ENCODE measurements around the gene GPRIN3. TPM values are rescaled to one million over a fixed set of nuclear protein-coding genes. Genes with fewer than 3 reads are reported as not detected.

The GPRIN3 gene
- total RNA-seq, 3 donors from 2014 or later: 6.0 to 23.8 (median 23.7) TPM

- H3K4me3 ChIP-seq: no peak overlapping the region
- DNase-seq (no peak), ATAC-seq (no peak)
- TF ChIP-seq CTCF (IDR thresholded peaks at IDR 0.05): no peak
- intact Hi-C loops (cut with DNase I, micrococcal nuclease): loop anchor here in 1 of 2 donors (10.0 kb wide), 1 partner anchor 47 kb away; no protein-coding TSS in a partner anchor
- H3K36me3 ChIP-seq (ENCODE audit: low read depth): no peaks in the 10 kb centered on the region
- H3K9me3 ChIP-seq: no peaks in the 10 kb centered on the region
- peaks cover 44% of the 10 kb centered on the region for H3K4me1 ChIP-seq (ENCODE audit: low read depth)
Observed at GRCh38 chr4:89301902-89302301, 5.7 kb downstream of the GPRIN3 start.

GRCh38 chr4:89301003-89301402 lies 6.6 kb downstream of the GPRIN3 start:
- no peak for TF ChIP-seq CTCF (IDR thresholded peaks at IDR 0.05)

GRCh38 chr4:89300499-89300898 lies 7.1 kb downstream of the GPRIN3 start:
- Histone ChIP-seq H3K4me3 (no peak overlapping the region), H3K4me1 (ENCODE audit: low read depth) (peaks cover 53% of the 10 kb centered on the region), H3K9me3 (no peaks in the 10 kb centered on the region), H3K36me3 (ENCODE audit: low read depth) (no peaks in the 10 kb centered on the region)
- no peak for DNase-seq
- TF ChIP-seq CTCF (IDR thresholded peaks at IDR 0.05): no peak
- ATAC-seq: no peak
- intact Hi-C loops (cut with DNase I, micrococcal nuclease): loop anchor here in 1 of 2 donors (10.0 kb wide), 1 partner anchor 46 kb away; no protein-coding TSS in a partner anchor

More at GRCh38 chr4:89301003-89301402, 6.6 kb downstream of the GPRIN3 start:
- Histone ChIP-seq H3K9me3 (no peaks in the 10 kb centered on the region), H3K4me3 (no peak overlapping the region), H3K36me3 (ENCODE audit: low read depth) (no peaks in the 10 kb centered on the region), H3K4me1 (ENCODE audit: low read depth) (peaks cover 53% of the 10 kb centered on the region)
- intact Hi-C loops (cut with DNase I, micrococcal nuclease): loop anchor here in 1 of 2 donors (10.0 kb wide), 1 partner anchor 46 kb away; no protein-coding TSS in a partner anchor
- no peak for ATAC-seq
- DNase-seq: no peak

- no peaks in the 10 kb centered on the region for H3K36me3 ChIP-seq (ENCODE audit: low read depth)
- intact Hi-C loops (cut with DNase I, micrococcal nuclease): loop anchor here in 1 of 2 donors (10.0 kb wide), 1 partner anchor 45 kb away; no protein-coding TSS in a partner anchor
- no peaks in the 10 kb centered on the region for H3K9me3 ChIP-seq
- DNase-seq (no peak), ATAC-seq (no peak)
- H3K4me3 ChIP-seq: no peak overlapping the region
- H3K4me1 ChIP-seq (ENCODE audit: low read depth): peaks cover 54% of the 10 kb centered on the region
- TF ChIP-seq CTCF (IDR thresholded peaks at IDR 0.05): no peak
Observed at GRCh38 chr4:89300060-89300459, 7.5 kb downstream of the GPRIN3 start.

- intact Hi-C loops (cut with DNase I, micrococcal nuclease): no loop called here
- Histone ChIP-seq H3K36me3 (ENCODE audit: low read depth) (no peaks in the 10 kb centered on the region), H3K9me3 (no peaks in the 10 kb centered on the region), H3K4me3 (no peak overlapping the region), H3K4me1 (ENCODE audit: low read depth) (peaks cover 48% of the 10 kb centered on the region)
- TF ChIP-seq CTCF (IDR thresholded peaks at IDR 0.05): no peak
- ATAC-seq: peak; percentile 68
- DNase-seq: peak in 1 of 3 donors; percentile 25
Observed at GRCh38 chr4:89299153-89299791, 8.3 kb downstream of the GPRIN3 start.
